Fibroblast of lung (primary cell): ENCODE measurements around the gene ARHGEF39. TPM values are rescaled to one million over a fixed set of nuclear protein-coding genes. Genes with fewer than 3 reads are reported as not detected.
"Not testable (repeated sequence)": the region's sequence is repeated elsewhere in the genome, so short reads cannot be mapped to it uniquely, and the experiment has no call there.

Experiments used
- DNase-seq, 2 donors: peaks; one replicate each; pipeline versions ENCODE4 v3.0.0 to v3.0.0-alpha.2; 2010; ENCODE audit warnings: low read depth in 2 of 2
- H2AFZ ChIP-seq: 2 replicates; pipeline ENCODE4 v1.5.1; 2012; ENCODE audit warnings: low read length, control low read depth, inconsistent platforms
- H3K27ac ChIP-seq: 2 replicates; pipeline ENCODE4 v1.5.1; 2011; ENCODE audit warnings: low read length, control low read depth; ENCODE audit not compliant: insufficient read depth
- H3K27me3 ChIP-seq: 2 replicates; pipeline ENCODE4 v1.5.1; 2011; ENCODE audit warnings: mild to moderate bottlenecking, low read length; ENCODE audit not compliant: control insufficient read depth, insufficient read depth
- H3K36me3 ChIP-seq: 2 replicates; pipeline ENCODE4 v1.5.1; 2011; ENCODE audit warnings: low read length; ENCODE audit not compliant: control insufficient read depth, insufficient read depth
- H3K4me1 ChIP-seq: 2 replicates; pipeline ENCODE4 v1.5.1; 2011; ENCODE audit warnings: low read length; ENCODE audit not compliant: control insufficient read depth, insufficient read depth; ENCODE audit errors: extremely low read depth
- H3K4me2 ChIP-seq: 2 replicates; pipeline ENCODE4 v1.5.1; 2011; ENCODE audit warnings: low read length, control low read depth; ENCODE audit not compliant: insufficient read depth; ENCODE audit errors: extremely low read depth
- H3K4me3 ChIP-seq, 4 experiments: fragments of 200-600 bp in 1 of 4; sonication (generic) in 1 of 4; replicated peaks in 1 of 4; 2 replicates each; pipeline ENCODE4 v1.5.1; 2011 to 2016; ENCODE audit warnings: low read length in 4 of 4, low read depth in 3 of 4, mild to moderate bottlenecking in 3 of 4, control low read depth in 2 of 4, inconsistent platforms in 1 of 4, mixed read lengths in 1 of 4; ENCODE audit not compliant: insufficient read depth in 1 of 4; ENCODE audit errors: control extremely low read depth in 1 of 4
- H3K79me2 ChIP-seq: 2 replicates; pipeline ENCODE4 v1.5.1; 2012; ENCODE audit warnings: mild to moderate bottlenecking, low read length, inconsistent platforms; ENCODE audit not compliant: control insufficient read depth, insufficient read depth
- H3K9ac ChIP-seq: 2 replicates; pipeline ENCODE4 v1.5.1; 2011; ENCODE audit warnings: mild to moderate bottlenecking, low read length, control low read depth; ENCODE audit not compliant: insufficient read depth
- H3K9me3 ChIP-seq: 2 replicates; pipeline ENCODE4 v1.5.1; 2012; ENCODE audit warnings: low read depth, low read length; ENCODE audit not compliant: control insufficient read depth, insufficient read depth
- H4K20me1 ChIP-seq: 2 replicates; pipeline ENCODE4 v1.5.1; 2011; ENCODE audit warnings: low read length; ENCODE audit not compliant: control insufficient read depth, insufficient read depth; ENCODE audit errors: extremely low read depth
- CTCF ChIP-seq, 2 donors: IDR thresholded peaks in 1 of 2; conservative IDR thresholded peaks in 1 of 2; 1 replicate in 1 of 2; 2 replicates in 1 of 2; pipeline ENCODE4 v1.5.1; 2011 to 2012; ENCODE audit warnings: low read length in 2 of 2, control low read depth in 1 of 2, inconsistent platforms in 1 of 2, low read depth in 1 of 2, mild to moderate bottlenecking in 1 of 2
- EZH2 ChIP-seq: IDR thresholded peaks from 2 replicates; pipeline ENCODE4 v1.5.1; 2012; ENCODE audit warnings: low read length, control low read depth, mild to moderate bottlenecking; ENCODE audit errors: missing control alignments
- polyA plus RNA-seq, 2 donors: library from polyadenylated mRNA; depleted of rRNA in 1 of 2; stranded (reverse) in 1 of 2; unstranded in 1 of 2; fragments of >200 nt; gene quantifications; 2 replicates each; pipeline ENCODE4 v1.2.1, GENCODE V29; 2011 to 2012; ENCODE audit warnings: missing spikeins in 1 of 2
- total RNA-seq: library from RNA; depleted of rRNA; stranded (reverse); fragments of >200 nt; gene quantifications from 2 replicates; pipeline ENCODE4 v1.2.1, GENCODE V29; 2014

The ARHGEF39 gene
- total and polyA plus RNA-seq, 2 donors (not counting 1 experiment from before 2014, with no cell fraction given) = 0.66 to 0.77 TPM

DNA sequence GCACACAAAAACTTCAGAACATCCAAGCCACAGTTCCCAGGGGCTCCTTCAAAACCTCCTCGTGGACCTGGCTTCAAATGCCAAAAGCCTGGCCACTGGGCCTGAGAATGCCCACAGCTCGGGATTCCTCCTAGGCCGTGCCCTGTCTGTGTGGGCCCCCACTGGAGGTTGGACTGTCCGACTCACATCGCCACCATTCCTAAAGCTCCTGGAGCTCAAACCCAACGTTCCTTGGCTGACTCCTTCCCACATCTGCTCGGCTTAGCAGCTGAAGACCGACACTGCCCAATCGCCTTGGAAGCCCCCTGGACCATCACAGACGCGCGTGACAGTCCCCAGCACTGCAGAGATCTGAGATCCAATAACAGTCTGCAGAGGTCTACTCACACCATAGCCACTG is 21.9 kb downstream of the ARHGEF39 start:
- no peak overlapping the region for H3K4me3 ChIP-seq
- no peaks in the 10 kb centered on the region for H3K9me3 ChIP-seq
- peaks cover 2% of the 10 kb centered on the region for H3K4me1 ChIP-seq
- no peak overlapping the region for H3K27ac ChIP-seq
- DNase-seq = no peak
- H3K4me2 ChIP-seq = no peak overlapping the region
- H3K79me2 ChIP-seq = no peaks in the 10 kb centered on the region
- no peaks in the 10 kb centered on the region for H3K36me3 ChIP-seq
- H3K27me3 ChIP-seq = no peaks in the 10 kb centered on the region
- no peaks in the 10 kb centered on the region for H4K20me1 ChIP-seq
- H2AFZ ChIP-seq = no peak overlapping the region
- no peak overlapping the region for H3K9ac ChIP-seq
- TF ChIP-seq EZH2 = no peak
- no peak for TF ChIP-seq CTCF (conservative IDR thresholded peaks at IDR 0.05 in 1 of 2, IDR thresholded peaks at IDR 0.05 in 1 of 2; ENCODE audit: low read depth in 1 of 2, low read length in 2 of 2)

- H4K20me1 ChIP-seq, H3K27me3 ChIP-seq, H3K4me3 ChIP-seq, H3K9me3 ChIP-seq, H3K9ac ChIP-seq, H3K27ac ChIP-seq, H2AFZ ChIP-seq, H3K79me2 ChIP-seq, DNase-seq, H3K4me1 ChIP-seq, H3K36me3 ChIP-seq, H3K4me2 ChIP-seq: not testable (repeated sequence)
These were observed 23.5 kb downstream of the ARHGEF39 start for GRCh38 chr9:35641478-35641877.

DNA sequence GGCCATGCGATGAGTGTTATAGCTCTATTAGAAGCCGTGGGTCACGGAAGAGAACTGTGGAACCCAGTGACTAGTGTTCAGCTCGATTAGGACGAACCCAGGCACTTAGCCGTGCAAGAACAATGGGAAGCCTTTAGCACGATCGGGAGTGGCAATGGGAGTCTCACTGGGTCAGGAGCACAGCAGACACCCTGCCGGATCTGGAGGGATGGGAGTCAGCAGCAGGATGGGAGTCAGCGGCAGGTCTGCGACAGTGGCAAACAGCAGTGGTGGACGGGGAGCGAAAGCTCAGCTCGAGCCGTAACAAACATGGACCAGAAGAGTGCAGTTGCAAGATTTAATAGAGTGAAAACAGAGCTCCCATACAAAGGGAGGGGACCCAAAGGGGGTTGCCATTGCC is 24.6 kb downstream of the ARHGEF39 start:
- H3K27ac ChIP-seq, H3K36me3 ChIP-seq, H3K4me3 ChIP-seq, H3K9ac ChIP-seq, H4K20me1 ChIP-seq, H3K79me2 ChIP-seq, H3K4me1 ChIP-seq, DNase-seq, H3K27me3 ChIP-seq, H3K4me2 ChIP-seq, H2AFZ ChIP-seq, H3K9me3 ChIP-seq: not testable (repeated sequence)

DNA sequence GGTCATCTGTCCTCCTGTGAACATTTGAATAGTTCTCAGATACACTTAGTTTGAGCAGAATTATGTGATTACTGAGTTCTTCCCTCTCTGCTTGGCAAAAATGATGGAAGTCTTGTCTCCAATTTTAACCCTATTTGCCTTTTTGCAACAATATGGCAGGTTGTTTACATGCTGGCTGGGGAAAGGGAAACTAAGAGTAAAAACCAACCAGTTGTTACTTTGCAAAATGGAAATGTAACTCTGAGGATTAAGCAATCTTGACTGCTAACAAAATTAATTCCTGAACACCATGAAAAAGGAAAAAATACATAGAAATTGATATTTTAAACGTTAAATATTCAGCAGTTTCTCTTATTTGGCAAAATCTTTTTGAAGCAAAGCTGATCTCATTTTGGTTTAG is 25.4 kb downstream of the ARHGEF39 start:
- Histone ChIP-seq H3K79me2 (no peaks in the 10 kb centered on the region), H3K36me3 (no peaks in the 10 kb centered on the region), H3K27ac (no peak overlapping the region), H3K4me2 (no peak overlapping the region), H2AFZ (no peak overlapping the region), H3K4me3 (no peak overlapping the region), H4K20me1 (no peaks in the 10 kb centered on the region), H3K4me1 (no peaks in the 10 kb centered on the region), H3K27me3 (no peaks in the 10 kb centered on the region), H3K9me3 (no peaks in the 10 kb centered on the region), H3K9ac (no peak overlapping the region)
- DNase-seq = no peak
- TF ChIP-seq CTCF (conservative IDR thresholded peaks at IDR 0.05 in 1 of 2, IDR thresholded peaks at IDR 0.05 in 1 of 2; ENCODE audit: low read depth in 1 of 2, low read length in 2 of 2) (no peak), EZH2 (no peak)

GRCh38 chr9:35639225-35639624 is 25.8 kb downstream of the ARHGEF39 start:
- not testable (repeated sequence) for H3K27ac ChIP-seq, H3K4me2 ChIP-seq, H4K20me1 ChIP-seq, H3K36me3 ChIP-seq, H3K9ac ChIP-seq, DNase-seq, H3K79me2 ChIP-seq, H3K9me3 ChIP-seq, H3K4me3 ChIP-seq, H3K4me1 ChIP-seq, H2AFZ ChIP-seq, H3K27me3 ChIP-seq

- H3K4me2 ChIP-seq, H2AFZ ChIP-seq, H3K27ac ChIP-seq, H3K4me1 ChIP-seq, H3K4me3 ChIP-seq, DNase-seq, H4K20me1 ChIP-seq, H3K79me2 ChIP-seq, H3K36me3 ChIP-seq, H3K9me3 ChIP-seq, H3K27me3 ChIP-seq, H3K9ac ChIP-seq: not testable (repeated sequence)
These were observed 26.2 kb downstream of the ARHGEF39 start for GRCh38 chr9:35638751-35639150.
